Left ventricle myocardium inferior (tissue), 1 donor: Measurements from ENCODE around the gene PERM1. TPM values are rescaled to one million over a fixed set of nuclear protein-coding genes. Genes with fewer than 3 reads are reported as not detected.

Source experiments
- DNase-seq: peaks from one replicate; pipeline ENCODE4 v3.0.0-alpha.2; 2020
- H3K27ac ChIP-seq: fragments of 200-600 bp; replicated peaks from 2 replicates; pipeline ENCODE4 v1.8.0; 2021
- H3K27me3 ChIP-seq: fragments of 200-600 bp; 2 replicates; pipeline ENCODE4 v1.8.0; 2021; ENCODE audit warnings: low read depth
- H3K36me3 ChIP-seq: fragments of 200-600 bp; 2 replicates; pipeline ENCODE4 v1.8.0; 2021
- H3K4me1 ChIP-seq: fragments of 200-600 bp; 2 replicates; pipeline ENCODE4 v1.8.0; 2021
- H3K4me3 ChIP-seq: fragments of 200-600 bp; 2 replicates; pipeline ENCODE4 v1.8.0; 2021; ENCODE audit warnings: mild to moderate bottlenecking, moderate library complexity
- H3K9me3 ChIP-seq: fragments of 200-600 bp; replicated peaks from 2 replicates; pipeline ENCODE4 v1.8.0; 2021
- intact Hi-C: fragments of 100-400 bp; cut with micrococcal nuclease; formaldehyde crosslinking; loops from one replicate; pipeline ENCODE4 v1.11.0; 2022
- total RNA-seq: library from RNA; stranded (reverse); fragmentation: NEBNext Ultra II Directional; extraction: Animal tissue kit (Norgen Biotek cat#: 25700); gene quantifications from one replicate; pipeline ENCODE4 v1.2.1, GENCODE V29; 2021
- TF ChIP-seq, protein P1 (sequence below): fragments of 200-600 bp; IDR thresholded peaks from 2 replicates; pipeline ENCODE4 v1.8.0; 2021; ENCODE audit warnings: antibody characterized with exemption, mild to moderate bottlenecking, borderline replicate concordance
- donor health status: DM: no; HTN: yes; CAD: no; lungs with severe emphysema.

PERM1 gene
- total RNA-seq, 1 donor from 2014 or later = 160 TPM

- H3K36me3 ChIP-seq = no peaks in the 10 kb centered on the region
- no peak overlapping the region for H3K4me3 ChIP-seq
- no peak overlapping the region for H3K27ac ChIP-seq
- H3K4me1 ChIP-seq = peaks cover 28% of the 10 kb centered on the region
- TF ChIP-seq, protein P1, sequence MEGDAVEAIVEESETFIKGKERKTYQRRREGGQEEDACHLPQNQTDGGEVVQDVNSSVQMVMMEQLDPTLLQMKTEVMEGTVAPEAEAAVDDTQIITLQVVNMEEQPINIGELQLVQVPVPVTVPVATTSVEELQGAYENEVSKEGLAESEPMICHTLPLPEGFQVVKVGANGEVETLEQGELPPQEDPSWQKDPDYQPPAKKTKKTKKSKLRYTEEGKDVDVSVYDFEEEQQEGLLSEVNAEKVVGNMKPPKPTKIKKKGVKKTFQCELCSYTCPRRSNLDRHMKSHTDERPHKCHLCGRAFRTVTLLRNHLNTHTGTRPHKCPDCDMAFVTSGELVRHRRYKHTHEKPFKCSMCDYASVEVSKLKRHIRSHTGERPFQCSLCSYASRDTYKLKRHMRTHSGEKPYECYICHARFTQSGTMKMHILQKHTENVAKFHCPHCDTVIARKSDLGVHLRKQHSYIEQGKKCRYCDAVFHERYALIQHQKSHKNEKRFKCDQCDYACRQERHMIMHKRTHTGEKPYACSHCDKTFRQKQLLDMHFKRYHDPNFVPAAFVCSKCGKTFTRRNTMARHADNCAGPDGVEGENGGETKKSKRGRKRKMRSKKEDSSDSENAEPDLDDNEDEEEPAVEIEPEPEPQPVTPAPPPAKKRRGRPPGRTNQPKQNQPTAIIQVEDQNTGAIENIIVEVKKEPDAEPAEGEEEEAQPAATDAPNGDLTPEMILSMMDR = no peak
- no peak for DNase-seq
- H3K9me3 ChIP-seq = no peaks in the 10 kb centered on the region
- intact Hi-C loops = no loop called here
- peaks cover 98% of the 10 kb centered on the region for H3K27me3 ChIP-seq
Measured at GRCh38 chr1:927234-927633, 54.7 kb downstream of the PERM1 start.

- Histone ChIP-seq H3K27ac (no peak overlapping the region), H3K4me1 (peaks cover 39% of the 10 kb centered on the region), H3K36me3 (no peaks in the 10 kb centered on the region), H3K27me3 (peaks cover 98% of the 10 kb centered on the region), H3K9me3 (no peaks in the 10 kb centered on the region), H3K4me3 (peak overlapping the region; percentile 67)
- DNase-seq = no peak
- TF ChIP-seq, protein P1 = no peak
- intact Hi-C loops = no loop called here
Measured at GRCh38 chr1:925561-926421, 56.1 kb downstream of the PERM1 start.

Other genes starting within 250 kb of the PERM1 start
- gene SAMD11, start 58.2 kb downstream of the PERM1 start, total RNA-seq = 2.4 TPM
- 40.8 TPM for gene NOC2L, start 22.8 kb downstream of the PERM1 start, total RNA-seq
- gene KLHL17, start 21.5 kb downstream of the PERM1 start, total RNA-seq = 6.4 TPM
- gene PLEKHN1, start 15.6 kb downstream of the PERM1 start, total RNA-seq = not detected
- 34.0 TPM for gene HES4, start 18.0 kb upstream of the PERM1 start, total RNA-seq
- 14.5 TPM for gene ISG15, start 31.4 kb upstream of the PERM1 start, total RNA-seq
- 13.0 TPM for gene AGRN, start 38.0 kb upstream of the PERM1 start, total RNA-seq
- gene RNF223, start 92.2 kb upstream of the PERM1 start, total RNA-seq = not detected
- 3.8 TPM for gene C1orf159, start 134.0 kb upstream of the PERM1 start, total RNA-seq
- gene TTLL10, start 191.8 kb upstream of the PERM1 start, total RNA-seq = not detected
- not detected for gene TNFRSF18, start 224.5 kb upstream of the PERM1 start, total RNA-seq
- gene TNFRSF4, start 232.1 kb upstream of the PERM1 start, total RNA-seq = 2.2 TPM
- gene SDF4, start 249.9 kb upstream of the PERM1 start, total RNA-seq = 114 TPM